GM18861 (cell line): Measurements from ENCODE around the gene TM4SF5.
"Not testable (repeated sequence)": the region's sequence is repeated elsewhere in the genome, so short reads cannot be mapped to it uniquely, and the experiment has no call there.

Source experiments
- ATAC-seq: cut with Tn5 transposase; IDR thresholded peaks from one replicate; pipeline ENCODE4 v1.9.1; 2021; ENCODE audit not compliant: unreplicated experiment

Gene TM4SF5

GRCh38 chr17:4823373-4824089 is 51.8 kb downstream of the TM4SF5 start:
- ATAC-seq: no peak

- ATAC-seq: no peak
Measured at GRCh38 chr17:4827399-4827798, 55.7 kb downstream of the TM4SF5 start.

DNA sequence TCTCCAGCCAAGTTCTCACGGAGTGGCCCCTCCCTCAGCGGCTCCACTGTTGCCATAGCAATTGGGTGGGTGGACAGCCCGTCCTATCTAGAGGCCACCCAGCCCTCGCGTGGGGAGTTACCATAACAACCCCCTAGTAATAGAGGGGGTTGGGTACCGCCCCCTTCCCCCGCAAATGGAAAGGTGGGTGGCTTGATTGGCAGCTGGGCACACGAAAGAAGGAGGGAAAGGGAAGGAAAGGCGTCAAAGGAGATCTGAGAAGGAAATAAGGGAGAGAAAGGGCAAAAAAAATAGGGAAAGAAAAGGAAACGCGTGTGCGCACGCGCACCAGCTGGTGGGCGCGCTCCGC is 61.1 kb downstream of the TM4SF5 start:
- not testable (repeated sequence) for ATAC-seq
